ENCODE measurements around the gene U2SURP. TPM values are rescaled to one million over a fixed set of nuclear protein-coding genes. Genes with fewer than 3 reads are reported as not detected.

The U2SURP gene
- total RNA-seq, 2 donors from 2014 or later: 157 to 179 TPM

DNA sequence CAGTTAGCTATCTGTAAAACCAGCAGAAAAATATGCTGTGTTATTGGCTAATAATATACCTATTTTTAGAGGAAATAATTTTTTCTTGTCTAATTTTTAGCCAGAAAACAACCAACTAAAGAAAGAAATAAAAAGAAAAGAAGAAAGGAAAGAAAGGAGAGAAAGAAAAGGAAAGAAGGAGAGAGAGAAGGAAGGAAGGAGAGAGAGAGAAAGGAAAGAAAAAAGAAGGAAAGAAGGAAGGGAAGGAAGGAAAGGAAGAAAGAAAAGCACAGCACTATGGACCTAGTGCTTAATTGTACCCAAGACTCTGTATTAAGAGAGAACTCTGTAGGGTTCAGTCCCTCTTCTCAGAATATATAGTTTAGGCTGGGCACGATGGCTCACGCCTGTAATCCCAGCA is 34.6 kb upstream of the U2SURP start:
- Mint-ChIP-seq H3K27me3 (ENCODE audit: low read depth) (peaks cover 64% of the 10 kb centered on the region), H3K4me3 (no peak overlapping the region), H3K4me1 (ENCODE audit: low read depth) (peaks cover 13% of the 10 kb centered on the region), H3K9me3 (no peaks in the 10 kb centered on the region), H3K36me3 (ENCODE audit: insufficient read depth in 2 of 2) (peaks cover 0 to 6% of the 10 kb centered on the region in 2 donors), H3K27ac (no peak overlapping the region)
- ATAC-seq (replicated peaks in 1 of 2): no peak
- DNase-seq: no peak

DNA sequence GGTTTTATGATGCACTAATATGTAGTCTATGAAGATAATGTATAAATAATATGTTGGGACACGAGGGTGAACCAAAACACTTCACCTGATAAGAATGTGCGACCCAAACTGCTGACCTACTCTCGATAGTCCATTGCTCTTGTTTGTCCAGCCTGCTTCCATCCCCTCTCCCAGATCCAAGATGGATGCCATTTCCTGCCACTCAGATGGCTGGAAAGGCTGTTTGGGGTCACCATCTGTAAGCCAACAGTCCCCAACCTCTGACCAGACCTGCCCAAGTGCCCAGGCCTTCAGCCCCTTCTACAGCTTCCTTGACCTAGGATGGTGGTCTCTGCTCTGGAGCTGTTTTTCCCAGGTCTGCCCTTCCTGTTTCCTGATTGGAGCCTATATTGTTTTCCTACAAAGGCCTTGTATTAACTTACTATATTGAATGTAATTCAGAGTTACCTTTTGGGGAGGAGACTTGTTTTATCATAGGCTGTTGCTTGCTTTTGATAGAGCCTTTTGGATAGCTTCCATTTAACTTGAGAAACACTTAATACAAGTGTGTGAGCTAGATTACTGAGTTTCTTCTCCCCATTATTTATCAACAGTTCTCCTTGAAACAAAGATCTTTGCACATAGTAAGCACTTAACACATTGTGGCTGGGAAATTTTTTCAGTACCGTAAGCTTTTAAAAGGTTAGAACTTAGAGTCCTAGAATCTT is 32.9 kb upstream of the U2SURP start:
- ATAC-seq (replicated peaks in 1 of 2): no peak
- H3K36me3 Mint-ChIP-seq (ENCODE audit: insufficient read depth in 2 of 2): peaks cover 0 to 3% of the 10 kb centered on the region in 2 donors
- no peak overlapping the region for H3K27ac Mint-ChIP-seq
- no peak for DNase-seq
- peaks cover 58% of the 10 kb centered on the region for H3K27me3 Mint-ChIP-seq (ENCODE audit: low read depth)
- H3K4me1 Mint-ChIP-seq (ENCODE audit: low read depth): peaks cover 4% of the 10 kb centered on the region
- no peaks in the 10 kb centered on the region for H3K9me3 Mint-ChIP-seq
- no peak overlapping the region for H3K4me3 Mint-ChIP-seq

DNA sequence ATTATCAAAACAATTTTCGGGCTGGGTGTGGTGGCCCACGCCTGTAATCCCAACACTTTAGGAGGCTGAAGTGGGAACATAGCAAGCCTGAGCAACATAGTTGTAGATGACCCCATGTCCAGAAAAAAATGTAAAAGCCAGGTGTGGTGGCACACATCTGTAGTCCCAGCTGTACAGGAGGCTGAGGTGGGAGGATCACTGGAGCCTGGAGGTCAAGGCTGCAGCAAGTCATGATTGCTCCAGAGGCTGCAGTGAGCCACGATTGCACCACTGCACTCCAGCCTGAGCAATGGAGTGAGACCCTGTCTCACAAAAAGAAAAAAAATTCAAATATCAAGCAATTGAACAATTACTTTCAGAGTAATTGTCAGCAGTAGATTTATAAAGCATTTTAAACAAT is 29.9 kb upstream of the U2SURP start:
- no peak for DNase-seq
- H3K4me3 Mint-ChIP-seq: no peak overlapping the region
- H3K27me3 Mint-ChIP-seq (ENCODE audit: low read depth): peaks cover 33% of the 10 kb centered on the region
- H3K9me3 Mint-ChIP-seq: no peaks in the 10 kb centered on the region
- ATAC-seq (replicated peaks in 1 of 2): no peak
- no peak overlapping the region for H3K27ac Mint-ChIP-seq
- H3K4me1 Mint-ChIP-seq (ENCODE audit: low read depth): no peaks in the 10 kb centered on the region
- H3K36me3 Mint-ChIP-seq (ENCODE audit: insufficient read depth in 2 of 2): no peaks in the 10 kb centered on the region

DNA sequence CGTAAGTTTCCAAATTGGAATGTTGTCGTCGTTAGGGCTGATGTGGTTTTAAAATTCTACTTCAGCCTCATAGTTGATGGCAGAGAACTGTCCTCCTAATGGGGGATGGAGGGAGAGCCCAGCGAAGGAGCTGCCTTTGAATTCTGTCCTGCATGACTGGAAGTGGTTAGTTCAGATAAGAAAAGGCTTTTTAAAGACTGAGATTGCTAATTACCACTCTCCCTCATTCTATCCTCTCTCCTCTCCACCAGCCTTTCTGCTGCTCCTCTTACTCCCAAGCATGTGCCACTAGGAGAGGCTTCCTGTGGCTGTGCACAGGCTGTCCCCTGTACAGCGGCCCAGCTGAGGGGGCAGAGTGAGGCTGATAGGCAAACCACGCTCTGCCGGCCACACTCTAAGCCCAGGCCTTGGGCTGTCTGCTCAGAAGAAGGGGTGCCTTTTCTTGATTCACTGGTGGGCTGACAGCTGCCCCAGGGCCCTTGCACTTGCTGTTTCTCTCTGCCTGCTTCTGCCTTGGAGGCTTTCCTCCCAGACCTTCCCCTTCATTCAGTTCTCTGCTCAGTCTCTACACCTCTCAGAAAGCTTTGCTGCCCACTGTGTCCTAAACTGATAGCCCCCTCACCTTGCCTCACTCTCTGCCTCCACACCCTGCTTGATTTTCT is 29.1 kb upstream of the U2SURP start:
- Mint-ChIP-seq H3K36me3 (ENCODE audit: insufficient read depth in 2 of 2) (no peaks in the 10 kb centered on the region), H3K27ac (no peak overlapping the region), H3K4me3 (no peak overlapping the region), H3K9me3 (no peaks in the 10 kb centered on the region), H3K4me1 (ENCODE audit: low read depth) (no peaks in the 10 kb centered on the region), H3K27me3 (ENCODE audit: low read depth) (peaks cover 29% of the 10 kb centered on the region)
- no peak for DNase-seq
- ATAC-seq (replicated peaks in 1 of 2): no peak

DNA sequence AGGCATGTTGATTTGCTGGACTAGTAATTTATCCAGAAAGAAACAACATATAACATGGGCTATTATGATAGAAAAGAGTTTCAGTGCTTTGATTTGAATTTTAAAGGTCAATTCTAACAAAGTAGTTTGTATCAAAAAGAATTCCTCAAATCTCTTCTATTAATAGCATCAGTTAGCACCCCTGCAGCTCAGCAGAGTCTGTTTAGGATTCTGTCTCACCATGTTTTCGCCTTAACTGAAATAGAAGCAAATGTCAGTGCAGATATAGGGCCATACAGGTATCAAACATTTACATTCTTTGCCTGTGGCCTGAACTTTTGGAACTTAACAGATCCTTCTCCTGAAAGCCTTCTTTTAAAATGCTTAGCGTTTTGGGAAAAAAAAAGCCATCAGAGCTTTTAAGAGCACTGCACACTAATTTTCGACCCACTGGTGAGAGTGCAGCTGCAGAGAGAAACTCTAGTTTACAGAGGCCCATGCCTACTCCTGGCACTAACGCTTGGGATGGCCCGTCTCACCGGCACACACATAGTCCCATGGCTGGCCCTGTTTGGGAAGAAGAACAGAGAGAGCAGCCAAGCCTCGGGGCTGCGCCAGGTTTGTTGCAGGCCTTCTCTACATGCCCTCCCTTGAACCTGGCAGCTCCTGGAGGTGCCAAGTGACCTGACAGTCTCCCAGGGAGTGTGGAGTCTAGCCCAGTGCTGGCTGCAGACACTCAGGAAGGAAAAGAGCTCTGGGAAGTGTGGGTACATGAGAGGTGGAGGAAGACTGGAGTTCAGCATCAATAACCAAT is 28.0 kb upstream of the U2SURP start:
- no peaks in the 10 kb centered on the region for H3K4me1 Mint-ChIP-seq (ENCODE audit: low read depth)
- H3K9me3 Mint-ChIP-seq: no peaks in the 10 kb centered on the region
- ATAC-seq (replicated peaks in 1 of 2) (no peak), DNase-seq (no peak)
- H3K27ac Mint-ChIP-seq: no peak overlapping the region
- no peak overlapping the region for H3K4me3 Mint-ChIP-seq
- no peaks in the 10 kb centered on the region for H3K36me3 Mint-ChIP-seq (ENCODE audit: insufficient read depth in 2 of 2)
- H3K27me3 Mint-ChIP-seq (ENCODE audit: low read depth): peaks cover 29% of the 10 kb centered on the region

DNA sequence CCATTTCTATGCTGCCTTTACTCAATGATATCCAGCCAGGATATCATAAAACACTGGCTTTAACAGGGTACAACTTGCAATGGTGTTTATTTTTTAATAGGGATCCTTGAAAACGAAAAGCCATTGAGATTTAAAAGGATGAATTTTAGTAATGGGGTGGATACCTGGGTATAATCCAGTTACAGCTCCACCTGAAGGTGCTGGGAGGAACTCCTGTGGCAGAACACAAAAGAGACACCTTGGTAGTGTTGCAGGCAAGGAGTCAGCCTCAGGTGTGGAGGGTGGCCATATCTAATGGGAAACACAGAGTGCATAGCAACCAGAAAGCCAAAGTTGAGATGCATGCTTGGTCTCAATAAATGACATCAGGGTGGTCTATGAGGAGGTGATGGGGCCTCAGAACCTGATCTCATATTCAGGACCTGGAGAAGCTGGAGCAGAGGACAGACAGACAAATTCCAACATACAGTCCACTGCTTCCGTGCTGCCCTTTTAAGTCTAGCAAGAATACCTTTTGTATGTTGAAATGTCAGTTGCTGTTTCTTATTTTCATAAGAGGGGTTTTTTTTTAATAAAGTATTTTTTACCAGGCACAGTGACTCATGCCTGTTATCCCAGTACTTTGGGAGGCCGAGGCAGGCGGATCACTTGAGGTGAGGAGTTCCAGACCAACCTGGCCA is 25.9 kb upstream of the U2SURP start:
- no peak for ATAC-seq (replicated peaks in 1 of 2)
- Mint-ChIP-seq H3K4me3 (no peak overlapping the region), H3K4me1 (ENCODE audit: low read depth) (no peaks in the 10 kb centered on the region), H3K27me3 (ENCODE audit: low read depth) (peaks cover 29% of the 10 kb centered on the region), H3K36me3 (ENCODE audit: insufficient read depth in 2 of 2) (no peaks in the 10 kb centered on the region), H3K9me3 (no peaks in the 10 kb centered on the region), H3K27ac (no peak overlapping the region)
- no peak for DNase-seq

DNA sequence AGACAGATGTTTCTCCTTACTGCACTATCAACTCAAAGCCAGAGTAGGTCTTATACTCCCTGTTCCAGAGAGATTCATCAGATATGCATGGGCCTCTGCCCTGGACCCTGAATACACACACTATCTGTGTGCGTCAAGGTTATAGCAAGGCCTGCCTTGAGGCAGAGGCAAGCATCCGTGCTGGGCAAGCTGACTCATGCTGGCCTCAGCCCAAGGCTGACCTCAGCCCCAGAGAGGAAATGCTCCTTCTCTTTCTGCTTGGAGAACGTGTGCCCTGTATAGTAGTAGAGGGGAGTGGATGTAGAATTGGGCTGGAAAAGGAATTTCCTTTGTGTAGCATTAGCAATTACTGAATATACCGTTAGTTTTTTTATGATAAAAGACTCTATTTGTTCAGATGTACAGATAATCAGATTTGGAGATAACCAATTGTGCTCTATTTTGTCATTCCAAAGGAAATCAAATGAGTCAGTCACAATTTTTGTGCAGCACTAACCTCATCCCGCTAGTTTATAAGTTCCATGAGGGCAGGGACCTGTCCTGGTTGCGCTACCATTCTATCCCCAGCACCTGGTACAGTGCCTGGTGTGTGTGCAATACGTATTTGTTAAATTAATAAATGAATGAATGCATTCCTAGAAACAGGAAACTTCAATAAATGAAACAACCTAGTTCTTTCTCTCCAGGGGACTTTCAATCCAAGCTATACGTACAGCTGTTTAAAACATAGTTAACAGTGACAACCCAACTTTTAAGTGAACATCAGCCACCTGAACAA is 24.6 kb upstream of the U2SURP start:
- ATAC-seq (replicated peaks in 1 of 2): no peak
- DNase-seq: no peak
- no peak overlapping the region for H3K27ac Mint-ChIP-seq
- no peaks in the 10 kb centered on the region for H3K4me1 Mint-ChIP-seq (ENCODE audit: low read depth)
- H3K36me3 Mint-ChIP-seq (ENCODE audit: insufficient read depth in 2 of 2): no peaks in the 10 kb centered on the region
- no peak overlapping the region for H3K4me3 Mint-ChIP-seq
- H3K27me3 Mint-ChIP-seq (ENCODE audit: low read depth): peaks cover 23% of the 10 kb centered on the region
- H3K9me3 Mint-ChIP-seq: no peaks in the 10 kb centered on the region

DNA sequence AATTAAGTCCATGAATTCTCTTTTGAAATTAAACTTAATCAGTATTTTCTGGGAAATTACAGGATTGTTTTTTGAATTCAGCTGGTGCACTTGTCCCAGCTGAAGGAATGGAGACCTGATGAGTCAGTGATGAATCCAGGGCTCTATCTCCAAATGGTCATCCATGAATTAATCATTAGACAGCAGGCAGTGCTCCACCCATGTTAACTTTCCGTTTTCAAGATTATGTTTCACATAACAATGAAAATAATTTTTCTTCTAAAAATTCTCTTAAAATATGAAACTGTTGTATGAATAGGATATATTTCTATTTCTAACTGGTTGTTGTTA is 24.0 kb upstream of the U2SURP start:
- Mint-ChIP-seq H3K4me3 (no peak overlapping the region), H3K4me1 (ENCODE audit: low read depth) (no peaks in the 10 kb centered on the region), H3K9me3 (no peaks in the 10 kb centered on the region), H3K36me3 (ENCODE audit: insufficient read depth in 2 of 2) (no peaks in the 10 kb centered on the region), H3K27me3 (ENCODE audit: low read depth) (peaks cover 26% of the 10 kb centered on the region), H3K27ac (no peak overlapping the region)
- no peak for ATAC-seq (replicated peaks in 1 of 2)
- DNase-seq: no peak

DNA sequence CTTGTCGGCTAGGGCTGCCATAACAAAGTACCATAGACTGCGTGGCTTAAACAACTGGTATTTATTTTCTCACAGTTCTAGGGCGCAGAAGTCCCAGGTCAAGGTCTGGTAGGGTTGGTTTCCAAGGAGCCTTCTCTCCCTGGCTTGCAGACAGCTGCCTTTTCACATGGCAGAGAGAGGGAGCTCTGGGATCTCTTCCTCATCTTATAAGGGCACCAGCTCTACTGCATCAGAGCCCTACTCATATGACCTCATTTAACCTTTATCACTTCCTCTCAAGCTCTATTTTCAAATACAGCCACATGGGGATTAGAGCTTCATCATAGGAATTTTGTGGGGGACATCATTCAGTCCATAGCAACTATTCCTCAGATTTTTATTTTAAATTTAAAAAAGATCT is 20.3 kb upstream of the U2SURP start:
- Mint-ChIP-seq H3K36me3 (ENCODE audit: insufficient read depth in 2 of 2) (no peaks in the 10 kb centered on the region), H3K27me3 (ENCODE audit: low read depth) (peaks cover 36% of the 10 kb centered on the region), H3K4me3 (no peak overlapping the region), H3K4me1 (ENCODE audit: low read depth) (no peaks in the 10 kb centered on the region), H3K27ac (no peak overlapping the region), H3K9me3 (no peaks in the 10 kb centered on the region)
- ATAC-seq (replicated peaks in 1 of 2): no peak
- DNase-seq: no peak

DNA sequence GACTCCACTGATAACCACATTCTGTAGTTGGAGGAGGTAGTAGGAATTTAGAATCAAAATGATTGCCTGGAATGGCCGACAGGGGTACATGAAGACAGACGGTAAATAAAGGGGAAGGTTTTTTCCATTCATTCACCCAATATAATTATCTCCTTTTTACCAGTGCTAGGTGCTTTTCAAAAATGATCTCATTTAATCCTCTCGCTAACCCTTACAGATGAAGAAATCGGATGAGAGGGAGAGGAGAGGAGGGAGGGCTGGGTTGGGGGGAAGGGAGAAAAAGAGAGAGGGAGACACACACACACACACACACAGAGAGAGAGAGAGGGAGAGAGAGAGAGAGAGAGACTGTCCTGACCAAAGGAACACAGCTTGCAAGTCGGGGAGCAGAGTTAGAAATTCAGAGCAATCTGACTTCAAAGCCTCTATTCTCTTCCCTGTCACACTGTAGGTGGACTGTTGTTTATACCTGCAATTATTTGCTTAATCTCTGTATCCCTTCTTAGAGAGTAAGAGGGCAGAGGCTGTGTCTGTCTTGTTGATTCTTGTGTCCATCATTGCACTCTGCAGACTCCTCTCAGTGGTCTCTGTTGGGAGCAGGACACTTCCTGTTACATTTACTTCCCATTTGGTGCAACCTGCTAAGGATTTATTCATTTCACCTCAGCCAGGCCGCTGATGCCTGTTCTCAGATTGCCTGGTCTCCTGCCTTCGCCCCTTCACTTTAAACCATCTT is 19.2 kb upstream of the U2SURP start:
- ATAC-seq (replicated peaks in 1 of 2): no peak
- no peak for DNase-seq
- Mint-ChIP-seq H3K4me3 (no peak overlapping the region), H3K36me3 (ENCODE audit: insufficient read depth in 2 of 2) (no peaks in the 10 kb centered on the region), H3K27ac (no peak overlapping the region), H3K9me3 (no peaks in the 10 kb centered on the region), H3K27me3 (ENCODE audit: low read depth) (peaks cover 36% of the 10 kb centered on the region), H3K4me1 (ENCODE audit: low read depth) (no peaks in the 10 kb centered on the region)

DNA sequence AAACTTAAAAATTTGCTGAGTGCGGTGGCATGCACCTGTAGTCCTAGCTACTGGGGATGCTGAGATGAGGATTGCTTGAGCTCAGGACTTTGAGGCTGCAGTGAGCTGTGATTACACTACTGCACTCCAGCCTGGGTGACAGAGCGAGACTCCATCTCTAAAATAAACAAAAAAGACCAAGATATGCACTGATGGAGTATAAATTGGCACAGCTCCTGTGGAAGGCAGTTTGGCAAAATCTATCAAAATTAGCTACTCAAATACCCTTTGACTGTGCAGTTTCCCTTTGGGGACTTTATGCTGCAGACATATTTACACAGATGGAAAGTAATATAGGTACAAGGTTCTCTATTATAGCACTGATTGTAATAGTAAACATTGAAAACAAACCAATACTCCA is 18.1 kb upstream of the U2SURP start:
- H3K4me1 Mint-ChIP-seq (ENCODE audit: low read depth): no peaks in the 10 kb centered on the region
- peaks cover 43% of the 10 kb centered on the region for H3K27me3 Mint-ChIP-seq (ENCODE audit: low read depth)
- no peaks in the 10 kb centered on the region for H3K9me3 Mint-ChIP-seq
- DNase-seq (no peak), ATAC-seq (replicated peaks in 1 of 2) (no peak)
- H3K36me3 Mint-ChIP-seq (ENCODE audit: insufficient read depth in 2 of 2): no peaks in the 10 kb centered on the region
- no peak overlapping the region for H3K27ac Mint-ChIP-seq
- no peak overlapping the region for H3K4me3 Mint-ChIP-seq

DNA sequence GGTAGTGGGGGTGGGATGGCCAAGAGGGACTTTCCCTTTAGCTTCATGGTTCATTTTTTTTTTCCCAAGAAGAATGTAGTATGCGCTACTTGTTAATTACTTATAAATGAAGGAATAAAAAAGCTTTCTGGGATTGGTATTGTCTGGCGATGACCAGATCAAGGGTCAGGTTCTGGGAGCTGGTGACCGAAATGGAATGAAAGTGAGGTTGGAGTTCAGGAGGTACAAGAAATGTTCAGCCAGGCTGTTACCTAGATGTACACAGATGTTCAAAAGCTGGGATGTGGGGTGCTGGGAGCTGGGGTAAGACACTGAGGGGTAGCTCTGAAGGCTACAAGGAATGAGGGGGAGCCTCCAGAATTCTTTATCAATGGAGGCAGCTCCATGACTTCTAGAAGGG is 17.1 kb upstream of the U2SURP start:
- ATAC-seq (replicated peaks in 1 of 2): no peak
- Mint-ChIP-seq H3K27ac (no peak overlapping the region), H3K27me3 (ENCODE audit: low read depth) (peaks cover 44% of the 10 kb centered on the region), H3K9me3 (no peaks in the 10 kb centered on the region), H3K36me3 (ENCODE audit: insufficient read depth in 2 of 2) (no peaks in the 10 kb centered on the region), H3K4me1 (ENCODE audit: low read depth) (no peaks in the 10 kb centered on the region), H3K4me3 (no peak overlapping the region)
- DNase-seq: no peak
